Hair follicle dermal papilla cell (primary cell): ENCODE measurements around the gene MRPL27. TPM values are rescaled to one million over a fixed set of nuclear protein-coding genes. Genes with fewer than 3 reads are reported as not detected.

Experiments
- small RNA-seq: library from RNA; depleted of rRNA; stranded (forward); fragments of <200 nt; gene quantifications from one replicate; pipeline ENCODE3, GENCODE V24; 2012
- total RNA-seq: library from RNA; depleted of rRNA; stranded (reverse); fragments of >200 nt; gene quantifications from 2 replicates; pipeline ENCODE4 v1.2.3, GENCODE V29; 2012

MRPL27 gene
- 46.6 and 58.8 TPM in 2 replicates for total RNA-seq

GRCh38 chr17:50372758-50373556, at the start of gene MRPL27, which contains the start of gene EME1:
Gene MRPL27 (minus strand): TSS chr17:50373184. CDS start chr17:50373170, 14 bp downstream.
Gene EME1 (plus strand): TSS chr17:50373229. CDS start chr17:50375209, 1,980 bp downstream.

DNA sequence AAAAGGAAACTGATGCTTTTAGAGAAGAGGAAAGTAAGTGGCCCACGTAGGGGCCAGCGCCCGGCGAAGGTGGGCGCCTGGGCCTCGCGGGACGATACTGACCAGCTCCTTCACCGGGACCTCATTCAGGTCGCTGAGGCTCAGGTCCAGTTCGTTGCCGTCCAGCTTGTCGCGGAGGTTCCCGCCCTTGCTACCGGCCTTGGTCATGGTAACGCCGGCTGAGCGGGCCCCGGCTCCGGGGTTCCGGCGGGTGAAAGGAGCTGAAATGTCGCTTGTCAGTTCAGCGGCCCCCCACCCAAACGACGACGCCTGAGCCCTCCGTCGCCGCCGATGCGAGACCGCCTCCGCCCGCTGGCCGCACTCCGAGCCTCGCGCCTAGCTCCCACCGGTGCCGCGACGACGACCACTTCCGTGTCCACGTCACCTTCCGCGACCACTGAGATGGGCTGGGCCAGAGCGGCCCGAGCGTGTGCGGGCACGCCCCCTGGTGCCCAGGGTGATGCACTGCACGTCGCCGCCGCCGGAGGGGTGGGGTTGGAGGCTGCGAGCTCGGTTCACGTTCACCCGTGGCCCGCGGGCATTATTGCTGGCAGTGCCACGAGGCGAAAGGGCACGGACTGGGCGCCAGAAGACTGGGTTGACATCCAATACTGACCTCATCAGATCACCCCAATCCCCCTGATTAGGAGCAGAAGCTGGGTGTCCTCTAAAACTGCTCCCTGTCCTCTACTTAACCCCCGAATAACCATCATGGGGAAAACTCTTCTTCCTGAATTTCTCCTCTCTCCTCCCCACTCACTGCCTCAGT, 24.3 kb upstream of the MRPL27 start, which contains the start of gene LRRC59:
LRRC59 (minus strand) TSS at position 413 of the 808 bp plus-strand sequence; CDS start at position 207, 206 bp downstream.

GRCh38 chr17:50345432-50346312, 27.3 kb downstream of the MRPL27 start, which contains the start of gene XYLT2:
Gene XYLT2 (plus strand): TSS chr17:50346126. CDS start chr17:50346141, 15 bp downstream.

Small RNA genes lying within 50 kb of the gene (small RNA-seq; reads per million reads assigned to genes)
- gene RF00019: not detected

Other genes with a start within 250 kb of the MRPL27 start
- 9.0 and 9.1 TPM in 2 replicates for gene SAMD14, start 243.0 kb downstream of the MRPL27 start, total RNA-seq
- 63.9 and 65.1 TPM in 2 replicates for gene PPP1R9B, start 222.5 kb downstream of the MRPL27 start, total RNA-seq
- gene SGCA, start 207.2 kb downstream of the MRPL27 start, total RNA-seq: 1.8 and 2.4 TPM in 2 replicates
- 4,697 and 6,239 TPM in 2 replicates for gene COL1A1, start 171.6 kb downstream of the MRPL27 start, total RNA-seq
- gene TMEM92, start 98.7 kb downstream of the MRPL27 start, total RNA-seq: not detected in 2 replicates
- 53.1 and 59.3 TPM in 2 replicates for gene XYLT2, start 27.1 kb downstream of the MRPL27 start, total RNA-seq
- gene EME1, start within 50 bp of the MRPL27 start, total RNA-seq: 0.32 and 0.85 TPM in 2 replicates
- 154 and 158 TPM in 2 replicates for gene LRRC59, start 24.3 kb upstream of the MRPL27 start, total RNA-seq
- gene ACSF2, start 53.0 kb upstream of the MRPL27 start, total RNA-seq: 17.5 and 27.4 TPM in 2 replicates
- gene CHAD, start 95.7 kb upstream of the MRPL27 start, total RNA-seq: not detected in 2 replicates
- gene RSAD1, start 105.7 kb upstream of the MRPL27 start, total RNA-seq: 22.4 and 25.3 TPM in 2 replicates
- gene MYCBPAP, start 135.3 kb upstream of the MRPL27 start, total RNA-seq: 0.97 and 1.1 TPM in 2 replicates
- not detected in 2 replicates for gene EPN3, start 159.6 kb upstream of the MRPL27 start, total RNA-seq
- gene SPATA20, start 174.0 kb upstream of the MRPL27 start, total RNA-seq: 82.5 and 155 TPM in 2 replicates
- 0.97 and 2.9 TPM in 2 replicates for gene CACNA1G, start 187.5 kb upstream of the MRPL27 start, total RNA-seq